Breast epithelium (tissue), 4 donors: ENCODE data around the gene RAPGEF1. TPM values are rescaled to one million over a fixed set of nuclear protein-coding genes. Genes with fewer than 3 reads are reported as not detected.

Experiments
- DNase-seq, 2 donors: peaks; one replicate each; pipeline ENCODE4 v3.0.0-alpha.2; 2019; ENCODE audit warnings: low spot score in 2 of 2
- H3K27ac ChIP-seq, 2 donors: fragments of 200-600 bp; sonication (generic) in 1 of 2; one replicate each; pipeline ENCODE4 v1.5.1; 2016 to 2019; ENCODE audit warnings: mild to moderate bottlenecking in 1 of 2
- H3K27me3 ChIP-seq, 2 donors: fragments of 200-600 bp; sonication (generic) in 1 of 2; one replicate each; pipeline versions ENCODE4 v1.5.1 to v1.6.0; 2017 to 2019; ENCODE audit warnings: control low read depth in 1 of 2, mild to moderate bottlenecking in 1 of 2
- H3K36me3 ChIP-seq: fragments of 200-600 bp; one replicate; pipeline ENCODE4 v1.5.1; 2019
- H3K4me1 ChIP-seq, 2 donors: fragments of 200-600 bp; sonication (generic); one replicate each; pipeline ENCODE4 v1.5.1; 2016 to 2019; ENCODE audit warnings: control low read depth in 1 of 2
- H3K4me3 ChIP-seq, 3 donors: fragments of 200-600 bp; sonication (generic); 1 replicate in 2 of 3; 2 replicates in 1 of 3; pipeline ENCODE4 v1.5.1; 2016 to 2019; ENCODE audit warnings: mild to moderate bottlenecking in 3 of 3, moderate library complexity in 2 of 3
- H3K9me3 ChIP-seq, 2 donors: fragments of 200-600 bp; sonication (generic) in 1 of 2; one replicate each; pipeline ENCODE4 v1.5.1; 2016 to 2019; ENCODE audit warnings: control low read depth in 1 of 2
- CTCF ChIP-seq, 3 donors: fragments of 450-650 bp; IDR thresholded peaks; one replicate each; pipeline ENCODE4 v1.5.1; 2016 to 2017; ENCODE audit warnings: antibody characterized with exemption in 3 of 3, mild to moderate bottlenecking in 3 of 3, moderate library complexity in 3 of 3
- POLR2A ChIP-seq: fragments of 450-650 bp; IDR thresholded peaks from one replicate; pipeline ENCODE4 v1.6.1; 2016; ENCODE audit warnings: antibody characterized with exemption, mild to moderate bottlenecking, moderate library complexity
- POLR2AphosphoS5 ChIP-seq, 3 donors: sonication (generic); formaldehyde crosslinking; IDR thresholded peaks; one replicate each; pipeline ENCODE4 v1.6.1; 2017; ENCODE audit warnings: antibody characterized with exemption in 3 of 3
- intact Hi-C: fragments of 100-400 bp; cut with DNase I; formaldehyde crosslinking; loops from one replicate; pipeline ENCODE4 v1.15.1; 2023; ENCODE audit warnings: low total_unique reads
- total RNA-seq, 3 donors: library from RNA; depleted of rRNA; stranded (reverse); fragments of >200 nt; gene quantifications; one replicate each; pipeline ENCODE4 v1.1.0, GENCODE V29; 2016

Gene RAPGEF1
- total RNA-seq, 3 donors from 2014 or later = 35.3 to 38.0 (median 37.3) TPM

GRCh38 chr9:131625790-131626670 lies 113.8 kb downstream of the RAPGEF1 start:
- H3K4me1 ChIP-seq = peaks cover 0 to 7% of the 10 kb centered on the region in 2 donors
- H3K27me3 ChIP-seq = no peaks in the 10 kb centered on the region
- intact Hi-C loops = no loop called here
- TF ChIP-seq CTCF (IDR thresholded peaks at IDR 0.05) = no peak
- TF ChIP-seq POLR2A = no peak
- peak in 1 of 3 donors; percentile 27 for TF ChIP-seq POLR2AphosphoS5 (IDR thresholded peaks at IDR 0.05)
- no peak for DNase-seq
- peak overlapping the region; percentile 49 to 74 for H3K27ac ChIP-seq
- H3K4me3 ChIP-seq = no peak overlapping the region
- no peaks in the 10 kb centered on the region for H3K9me3 ChIP-seq
- H3K36me3 ChIP-seq = no peaks in the 10 kb centered on the region

- H3K4me3 ChIP-seq = no peak overlapping the region
- intact Hi-C loops = no loop called here
- H3K27me3 ChIP-seq = no peaks in the 10 kb centered on the region
- peak overlapping the region; percentile 49 to 74 for H3K27ac ChIP-seq
- TF ChIP-seq POLR2AphosphoS5 (IDR thresholded peaks at IDR 0.05) = no peak
- TF ChIP-seq POLR2A = no peak
- no peak for TF ChIP-seq CTCF (IDR thresholded peaks at IDR 0.05)
- no peak for DNase-seq
- peaks cover 0 to 7% of the 10 kb centered on the region in 2 donors for H3K4me1 ChIP-seq
- H3K36me3 ChIP-seq = no peaks in the 10 kb centered on the region
- no peaks in the 10 kb centered on the region for H3K9me3 ChIP-seq
Measured at GRCh38 chr9:131625508-131625787, 114.4 kb downstream of the RAPGEF1 start.

- Histone ChIP-seq H3K27ac (peak overlapping the region; percentile 49 to 74), H3K4me3 (no peak overlapping the region)
- intact Hi-C loops = no loop called here
Measured at GRCh38 chr9:131624636-131625507, 115.0 kb downstream of the RAPGEF1 start.

GRCh38 chr9:131623655-131624330 lies 116.1 kb downstream of the RAPGEF1 start:
- TF ChIP-seq POLR2A (no peak), POLR2AphosphoS5 (IDR thresholded peaks at IDR 0.05) (no peak), CTCF (IDR thresholded peaks at IDR 0.05) (no peak)
- DNase-seq = no peak
- Histone ChIP-seq H3K9me3 (no peaks in the 10 kb centered on the region), H3K4me3 (no peak overlapping the region), H3K27ac (no peak overlapping the region), H3K36me3 (no peaks in the 10 kb centered on the region), H3K27me3 (no peaks in the 10 kb centered on the region), H3K4me1 (peaks cover 0 to 7% of the 10 kb centered on the region in 2 donors)
- intact Hi-C loops = no loop called here

More at GRCh38 chr9:131624636-131625507, 115.0 kb downstream of the RAPGEF1 start:
- no peak for TF ChIP-seq CTCF (IDR thresholded peaks at IDR 0.05)
- no peak for TF ChIP-seq POLR2AphosphoS5 (IDR thresholded peaks at IDR 0.05)
- TF ChIP-seq POLR2A = no peak
- Histone ChIP-seq H3K36me3 (no peaks in the 10 kb centered on the region), H3K4me1 (peaks cover 0 to 7% of the 10 kb centered on the region in 2 donors), H3K9me3 (no peaks in the 10 kb centered on the region), H3K27me3 (no peaks in the 10 kb centered on the region)
- DNase-seq = peak in 1 of 2 donors; percentile 53
